ENCODE measurements around the gene EP400. TPM values are rescaled to one million over a fixed set of nuclear protein-coding genes. Genes with fewer than 3 reads are reported as not detected.

Gene EP400
- total RNA-seq, 1 donor from 2014 or later = 51.3 TPM

DNA sequence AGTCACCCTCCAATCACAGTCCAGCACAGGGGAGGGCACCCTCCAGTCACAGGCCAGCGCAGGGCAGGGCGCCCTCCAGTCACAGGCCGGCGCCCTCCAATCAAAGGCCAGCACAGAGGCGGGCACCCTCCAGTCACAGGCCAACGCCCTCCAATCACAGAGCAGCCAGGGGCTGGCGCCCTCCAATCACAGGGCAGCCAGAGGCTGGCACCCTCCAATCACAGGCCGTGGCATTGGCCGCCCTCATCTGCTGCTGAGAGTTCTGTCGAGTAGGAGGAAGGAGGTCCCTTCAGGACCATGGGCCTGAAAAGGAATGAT lies 167.8 kb downstream of the EP400 start:
- DNase-seq (ENCODE audit: extremely low spot score, unreplicated experiment) = no peak
- H3K9me3 Mint-ChIP-seq (ENCODE audit: unreplicated experiment) = no peaks in the 10 kb centered on the region
- H3K27ac Mint-ChIP-seq (ENCODE audit: unreplicated experiment) = no peak overlapping the region
- H3K4me3 Mint-ChIP-seq (ENCODE audit: unreplicated experiment) = no peak overlapping the region
- no peaks in the 10 kb centered on the region for H3K27me3 Mint-ChIP-seq (ENCODE audit: unreplicated experiment)
- H3K36me3 Mint-ChIP-seq (ENCODE audit: unreplicated experiment) = peaks cover 29% of the 10 kb centered on the region
- no peaks in the 10 kb centered on the region for H3K4me1 Mint-ChIP-seq (ENCODE audit: unreplicated experiment)
- TF ChIP-seq, protein P1, sequence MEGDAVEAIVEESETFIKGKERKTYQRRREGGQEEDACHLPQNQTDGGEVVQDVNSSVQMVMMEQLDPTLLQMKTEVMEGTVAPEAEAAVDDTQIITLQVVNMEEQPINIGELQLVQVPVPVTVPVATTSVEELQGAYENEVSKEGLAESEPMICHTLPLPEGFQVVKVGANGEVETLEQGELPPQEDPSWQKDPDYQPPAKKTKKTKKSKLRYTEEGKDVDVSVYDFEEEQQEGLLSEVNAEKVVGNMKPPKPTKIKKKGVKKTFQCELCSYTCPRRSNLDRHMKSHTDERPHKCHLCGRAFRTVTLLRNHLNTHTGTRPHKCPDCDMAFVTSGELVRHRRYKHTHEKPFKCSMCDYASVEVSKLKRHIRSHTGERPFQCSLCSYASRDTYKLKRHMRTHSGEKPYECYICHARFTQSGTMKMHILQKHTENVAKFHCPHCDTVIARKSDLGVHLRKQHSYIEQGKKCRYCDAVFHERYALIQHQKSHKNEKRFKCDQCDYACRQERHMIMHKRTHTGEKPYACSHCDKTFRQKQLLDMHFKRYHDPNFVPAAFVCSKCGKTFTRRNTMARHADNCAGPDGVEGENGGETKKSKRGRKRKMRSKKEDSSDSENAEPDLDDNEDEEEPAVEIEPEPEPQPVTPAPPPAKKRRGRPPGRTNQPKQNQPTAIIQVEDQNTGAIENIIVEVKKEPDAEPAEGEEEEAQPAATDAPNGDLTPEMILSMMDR (IDR thresholded peaks at IDR 0.05) = no peak

GRCh38 chr12:132118876-132119275 lies 169.1 kb downstream of the EP400 start:
- H3K9me3 Mint-ChIP-seq (ENCODE audit: unreplicated experiment) = no peaks in the 10 kb centered on the region
- no peak overlapping the region for H3K4me3 Mint-ChIP-seq (ENCODE audit: unreplicated experiment)
- H3K4me1 Mint-ChIP-seq (ENCODE audit: unreplicated experiment) = no peaks in the 10 kb centered on the region
- no peaks in the 10 kb centered on the region for H3K27me3 Mint-ChIP-seq (ENCODE audit: unreplicated experiment)
- no peak overlapping the region for H3K27ac Mint-ChIP-seq (ENCODE audit: unreplicated experiment)
- TF ChIP-seq, protein P1 (IDR thresholded peaks at IDR 0.05) = no peak
- peaks cover 26% of the 10 kb centered on the region for H3K36me3 Mint-ChIP-seq (ENCODE audit: unreplicated experiment)
- DNase-seq (ENCODE audit: extremely low spot score, unreplicated experiment) = no peak

- Mint-ChIP-seq H3K27me3 (ENCODE audit: unreplicated experiment) (no peaks in the 10 kb centered on the region), H3K4me1 (ENCODE audit: unreplicated experiment) (no peaks in the 10 kb centered on the region), H3K4me3 (ENCODE audit: unreplicated experiment) (no peak overlapping the region), H3K36me3 (ENCODE audit: unreplicated experiment) (peaks cover 32% of the 10 kb centered on the region), H3K27ac (ENCODE audit: unreplicated experiment) (no peak overlapping the region), H3K9me3 (ENCODE audit: unreplicated experiment) (no peaks in the 10 kb centered on the region)
- DNase-seq (ENCODE audit: extremely low spot score, unreplicated experiment) = no peak
- TF ChIP-seq, protein P1 (IDR thresholded peaks at IDR 0.05) = no peak
These were observed 171.5 kb downstream of the EP400 start for GRCh38 chr12:132121283-132121682.

- peaks cover 57% of the 10 kb centered on the region for H3K36me3 Mint-ChIP-seq (ENCODE audit: unreplicated experiment)
These were observed 174.4 kb downstream of the EP400 start for GRCh38 chr12:132123970-132124765.

DNA sequence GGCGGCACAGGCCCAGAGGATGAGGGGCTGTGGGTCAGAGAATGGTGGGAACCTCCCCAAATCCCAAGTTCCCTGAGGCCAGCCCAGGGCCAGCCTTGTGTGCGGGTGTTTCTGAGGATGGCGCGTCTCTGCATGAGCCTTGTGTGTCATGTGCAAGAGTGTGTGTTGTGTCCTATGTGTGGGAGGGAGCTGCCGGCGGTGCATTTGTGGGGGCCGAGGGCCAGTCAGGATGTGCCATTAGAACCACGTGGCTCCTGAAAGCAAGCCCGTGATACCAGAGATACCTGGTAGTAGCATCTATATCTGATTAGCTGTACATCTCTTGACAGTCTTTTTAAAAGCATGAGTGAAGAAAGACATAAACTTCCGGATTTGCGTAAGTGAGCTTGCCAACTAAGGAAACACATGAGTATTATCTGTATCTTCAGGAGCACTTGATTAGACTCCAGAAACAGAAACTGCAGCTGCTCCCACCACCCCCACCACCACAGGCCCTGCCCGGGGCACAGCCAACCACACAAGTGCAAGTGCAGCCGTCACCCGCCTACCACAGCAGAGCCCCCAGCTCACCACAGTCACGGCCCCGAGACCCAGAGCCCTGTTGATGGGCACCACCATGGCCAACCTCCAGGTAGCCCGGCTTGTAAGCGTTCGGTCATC lies 175.2 kb downstream of the EP400 start:
- H3K27ac Mint-ChIP-seq (ENCODE audit: unreplicated experiment) = no peak overlapping the region
- TF ChIP-seq, protein P1 (IDR thresholded peaks at IDR 0.05) = no peak
- H3K4me3 Mint-ChIP-seq (ENCODE audit: unreplicated experiment) = no peak overlapping the region
- H3K36me3 Mint-ChIP-seq (ENCODE audit: unreplicated experiment) = peaks cover 60% of the 10 kb centered on the region
- no peaks in the 10 kb centered on the region for H3K4me1 Mint-ChIP-seq (ENCODE audit: unreplicated experiment)
- DNase-seq (ENCODE audit: extremely low spot score, unreplicated experiment) = no peak
- H3K27me3 Mint-ChIP-seq (ENCODE audit: unreplicated experiment) = no peaks in the 10 kb centered on the region
- H3K9me3 Mint-ChIP-seq (ENCODE audit: unreplicated experiment) = peaks cover 8% of the 10 kb centered on the region

More at GRCh38 chr12:132123970-132124765, 174.4 kb downstream of the EP400 start:
- TF ChIP-seq, protein P1 (IDR thresholded peaks at IDR 0.05) = no peak
- H3K9me3 Mint-ChIP-seq (ENCODE audit: unreplicated experiment) = peaks cover 8% of the 10 kb centered on the region
- H3K27me3 Mint-ChIP-seq (ENCODE audit: unreplicated experiment) = no peaks in the 10 kb centered on the region
- no peak overlapping the region for H3K27ac Mint-ChIP-seq (ENCODE audit: unreplicated experiment)
- no peaks in the 10 kb centered on the region for H3K4me1 Mint-ChIP-seq (ENCODE audit: unreplicated experiment)
- no peak for DNase-seq (ENCODE audit: extremely low spot score, unreplicated experiment)
- H3K4me3 Mint-ChIP-seq (ENCODE audit: unreplicated experiment) = no peak overlapping the region

Measured in osteocyte (in vitro differentiated cells).